RWPE2 (cell line): ENCODE data around the gene ZDHHC17.

Experiments
- ATAC-seq: fragments of 200-7000 bp; cut with Tn5 transposase; 3 replicates; pipeline ENCODE4 v1.9.1; 2021; ENCODE audit warnings: low read depth
- DNase-seq: peaks from one replicate; pipeline ENCODE4 v3.0.0-alpha.2; 2020; ENCODE audit warnings: low spot score
- H3K27ac ChIP-seq: fragments of 450-650 bp; 2 replicates; pipeline ENCODE4 v1.5.1; 2017; ENCODE audit warnings: mild to moderate bottlenecking; ENCODE audit not compliant: poor library complexity, severe bottlenecking
- H3K27me3 ChIP-seq: fragments of 250-450 bp; sonication (Bioruptor Pico); 2 replicates; pipeline ENCODE4 v1.5.1; 2021; ENCODE audit warnings: mild to moderate bottlenecking, moderate library complexity; ENCODE audit not compliant: insufficient read depth, poor library complexity, severe bottlenecking
- H3K36me3 ChIP-seq: fragments of 250-450 bp; sonication (Bioruptor Pico); 2 replicates; pipeline ENCODE4 v1.5.1; 2020; ENCODE audit warnings: low read depth, mild to moderate bottlenecking, moderate library complexity
- H3K4me1 ChIP-seq: fragments of 250-450 bp; sonication (Bioruptor Pico); 2 replicates; pipeline ENCODE4 v1.5.1; 2021; ENCODE audit warnings: mild to moderate bottlenecking, moderate library complexity; ENCODE audit not compliant: insufficient read depth, poor library complexity, severe bottlenecking
- H3K4me3 ChIP-seq: fragments of 250-450 bp; sonication (Bioruptor Pico); 2 replicates; pipeline ENCODE4 v1.5.1; 2021; ENCODE audit warnings: mild to moderate bottlenecking, moderate library complexity; ENCODE audit not compliant: severe bottlenecking
- H3K9me3 ChIP-seq: fragments of 250-450 bp; sonication (Bioruptor Pico); 2 replicates; pipeline ENCODE4 v1.5.1; 2021; ENCODE audit warnings: mild to moderate bottlenecking, moderate library complexity; ENCODE audit not compliant: severe bottlenecking
- TF ChIP-seq, protein P1 (sequence below): fragments of 450-650 bp; IDR thresholded peaks from one replicate; pipeline ENCODE4 v1.5.1; 2017; ENCODE audit warnings: mild to moderate bottlenecking, moderate library complexity; ENCODE audit not compliant: poor library complexity, severe bottlenecking

The ZDHHC17 gene

GRCh38 chr12:76882367-76882766 lies 118.5 kb downstream of the ZDHHC17 start:
- Histone ChIP-seq H3K27me3 (no peaks in the 10 kb centered on the region), H3K4me3 (no peak overlapping the region), H3K4me1 (peaks cover 1% of the 10 kb centered on the region), H3K9me3 (no peaks in the 10 kb centered on the region), H3K27ac (no peak overlapping the region), H3K36me3 (no peaks in the 10 kb centered on the region)
- no peak for ATAC-seq
- TF ChIP-seq, protein P1, sequence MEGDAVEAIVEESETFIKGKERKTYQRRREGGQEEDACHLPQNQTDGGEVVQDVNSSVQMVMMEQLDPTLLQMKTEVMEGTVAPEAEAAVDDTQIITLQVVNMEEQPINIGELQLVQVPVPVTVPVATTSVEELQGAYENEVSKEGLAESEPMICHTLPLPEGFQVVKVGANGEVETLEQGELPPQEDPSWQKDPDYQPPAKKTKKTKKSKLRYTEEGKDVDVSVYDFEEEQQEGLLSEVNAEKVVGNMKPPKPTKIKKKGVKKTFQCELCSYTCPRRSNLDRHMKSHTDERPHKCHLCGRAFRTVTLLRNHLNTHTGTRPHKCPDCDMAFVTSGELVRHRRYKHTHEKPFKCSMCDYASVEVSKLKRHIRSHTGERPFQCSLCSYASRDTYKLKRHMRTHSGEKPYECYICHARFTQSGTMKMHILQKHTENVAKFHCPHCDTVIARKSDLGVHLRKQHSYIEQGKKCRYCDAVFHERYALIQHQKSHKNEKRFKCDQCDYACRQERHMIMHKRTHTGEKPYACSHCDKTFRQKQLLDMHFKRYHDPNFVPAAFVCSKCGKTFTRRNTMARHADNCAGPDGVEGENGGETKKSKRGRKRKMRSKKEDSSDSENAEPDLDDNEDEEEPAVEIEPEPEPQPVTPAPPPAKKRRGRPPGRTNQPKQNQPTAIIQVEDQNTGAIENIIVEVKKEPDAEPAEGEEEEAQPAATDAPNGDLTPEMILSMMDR = no peak
- no peak for DNase-seq

DNA sequence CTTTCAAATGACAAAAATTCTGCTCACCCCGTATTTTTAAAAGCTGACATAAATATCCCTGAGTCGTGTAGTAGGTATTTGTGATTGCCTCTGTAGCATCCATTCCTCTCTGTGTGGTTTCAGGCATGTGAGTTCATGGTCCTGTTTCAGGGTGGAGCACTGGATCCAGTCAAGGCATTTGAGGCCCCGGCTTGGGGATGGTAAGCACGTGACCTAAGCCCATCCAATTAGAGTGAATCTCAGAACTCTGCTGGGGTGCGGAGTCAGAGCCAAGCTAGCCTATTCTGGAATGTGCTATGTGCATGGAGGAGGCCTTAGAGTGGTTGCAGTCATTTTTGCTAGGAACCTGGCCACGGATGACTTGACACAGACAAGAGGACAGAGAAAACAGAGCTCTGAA lies 119.2 kb downstream of the ZDHHC17 start:
- ATAC-seq (peak; percentile 13; the same call in 1 of the 3 replicates), DNase-seq (no peak)
- no peak overlapping the region for H3K27ac ChIP-seq
- H3K4me3 ChIP-seq = no peak overlapping the region
- H3K27me3 ChIP-seq = no peaks in the 10 kb centered on the region
- H3K36me3 ChIP-seq = no peaks in the 10 kb centered on the region
- no peaks in the 10 kb centered on the region for H3K9me3 ChIP-seq
- TF ChIP-seq, protein P1 = no peak
- no peaks in the 10 kb centered on the region for H3K4me1 ChIP-seq

- no peaks in the 10 kb centered on the region for H3K9me3 ChIP-seq
- ATAC-seq (no peak), DNase-seq (no peak)
- no peaks in the 10 kb centered on the region for H3K4me1 ChIP-seq
- TF ChIP-seq, protein P1 = no peak
- no peak overlapping the region for H3K4me3 ChIP-seq
- H3K27ac ChIP-seq = no peak overlapping the region
- H3K27me3 ChIP-seq = no peaks in the 10 kb centered on the region
- H3K36me3 ChIP-seq = no peaks in the 10 kb centered on the region
These were observed 119.9 kb downstream of the ZDHHC17 start for GRCh38 chr12:76883811-76884210.

- H3K9me3 ChIP-seq = no peaks in the 10 kb centered on the region
- no peaks in the 10 kb centered on the region for H3K27me3 ChIP-seq
- DNase-seq (no peak), ATAC-seq (no peak)
- TF ChIP-seq, protein P1 = no peak
- no peaks in the 10 kb centered on the region for H3K36me3 ChIP-seq
- H3K4me1 ChIP-seq = peaks cover 3% of the 10 kb centered on the region
- H3K27ac ChIP-seq = no peak overlapping the region
- no peak overlapping the region for H3K4me3 ChIP-seq
These were observed 124.9 kb downstream of the ZDHHC17 start for GRCh38 chr12:76888775-76889174.

GRCh38 chr12:76890151-76891143 lies 126.5 kb downstream of the ZDHHC17 start:
- Histone ChIP-seq H3K4me1 (peaks cover 3% of the 10 kb centered on the region), H3K9me3 (no peaks in the 10 kb centered on the region), H3K27me3 (no peaks in the 10 kb centered on the region), H3K4me3 (no peak overlapping the region), H3K27ac (no peak overlapping the region), H3K36me3 (no peaks in the 10 kb centered on the region)
- TF ChIP-seq, protein P1 = no peak
- ATAC-seq = peak; percentile 97
- DNase-seq = peak; percentile 76
